Limb (tissue), 2 donors: ENCODE data around the gene PPP4R4.
"Not testable (repeated sequence)": the region's sequence is repeated elsewhere in the genome, so short reads cannot be mapped to it uniquely, and the experiment has no call there.

Experiments
- DNase-seq, 2 donors: peaks; one replicate each; pipeline ENCODE4 v3.0.0-alpha.2; 2016; ENCODE audit errors: extremely low spot score in 2 of 2

Gene PPP4R4

GRCh38 chr14:94180655-94181271 is 6.6 kb downstream of the PPP4R4 start:
- DNase-seq = peak in 1 of 2 donors; percentile 72

- no peak for DNase-seq
Measured at GRCh38 chr14:94181835-94182234, 7.7 kb downstream of the PPP4R4 start.

GRCh38 chr14:94192536-94192935 is 18.4 kb downstream of the PPP4R4 start:
- DNase-seq = no peak

- no peak for DNase-seq
Measured at GRCh38 chr14:94193776-94194175, 19.7 kb downstream of the PPP4R4 start.

- no peak for DNase-seq
Measured at GRCh38 chr14:94196057-94196456, 21.9 kb downstream of the PPP4R4 start.

GRCh38 chr14:94203473-94204210 is 29.5 kb downstream of the PPP4R4 start:
- no peak for DNase-seq

- no peak for DNase-seq
Measured at GRCh38 chr14:94213021-94213420, 38.9 kb downstream of the PPP4R4 start.

- DNase-seq = no peak
Measured at GRCh38 chr14:94213741-94214140, 39.6 kb downstream of the PPP4R4 start.

- no peak for DNase-seq
Measured at GRCh38 chr14:94217116-94217515, 43.0 kb downstream of the PPP4R4 start.

- DNase-seq = not testable (repeated sequence)
Measured at GRCh38 chr14:94218198-94218886, 44.2 kb downstream of the PPP4R4 start.

- no peak for DNase-seq
Measured at GRCh38 chr14:94224040-94224439, 49.9 kb downstream of the PPP4R4 start.

GRCh38 chr14:94225460-94226378 is 51.6 kb downstream of the PPP4R4 start:
- DNase-seq = no peak

- DNase-seq = no peak
Measured at GRCh38 chr14:94227029-94227428, 52.9 kb downstream of the PPP4R4 start.

- DNase-seq = no peak
Measured at GRCh38 chr14:94237046-94237445, 62.9 kb downstream of the PPP4R4 start.

- DNase-seq = no peak
Measured at GRCh38 chr14:94237983-94238382, 63.9 kb downstream of the PPP4R4 start.

- no peak for DNase-seq
Measured at GRCh38 chr14:94239406-94239805, 65.3 kb downstream of the PPP4R4 start.

GRCh38 chr14:94244182-94244581 is 70.1 kb downstream of the PPP4R4 start:
- DNase-seq = no peak

GRCh38 chr14:94264195-94264594 is 90.1 kb downstream of the PPP4R4 start:
- DNase-seq = not testable (repeated sequence)

- no peak for DNase-seq
Measured at GRCh38 chr14:94267352-94267751, 93.2 kb downstream of the PPP4R4 start.

GRCh38 chr14:94268582-94268981 is 94.5 kb downstream of the PPP4R4 start:
- not testable (repeated sequence) for DNase-seq

- DNase-seq = no peak
Measured at GRCh38 chr14:94269156-94269555, 95.0 kb downstream of the PPP4R4 start.
